Activated CD8-positive, alpha-beta T cell treated with anti-CD3 and anti-CD28 coated beads, Interleukin-2, amount 10 ng/mL, durations not matched to agents 7 days and 5 days (primary cell): ENCODE results near the gene ATP6V1C2. TPM values are rescaled to one million over a fixed set of nuclear protein-coding genes. Genes with fewer than 3 reads are reported as not detected.

Experiments used
- ATAC-seq: fragments of 150-1000 bp; cut with Tn5 transposase; one replicate; pipeline ENCODE4 v1.10.0; 2021; ENCODE audit warnings: moderate library complexity
- CTCF ChIA-PET: fragments of 350-600 bp; sonication (Branson Sonifier 250); formaldehyde crosslinking; loops from one replicate; lab custom pipeline; 2021; ENCODE audit warnings: antibody characterized with exemption; lab: Charles Lee
- POLR2A ChIA-PET: fragments of 350-600 bp; sonication (Branson Sonifier 250); formaldehyde crosslinking; loops from one replicate; lab custom pipeline; 2021; ENCODE audit warnings: antibody characterized with exemption; lab: Charles Lee
- DNase-seq: peaks from one replicate; pipeline ENCODE4 v3.0.0-alpha.2; 2020
- H3K27ac Mint-ChIP-seq: one replicate; pipeline ENCODE4 v1.8.0; 2021; ENCODE audit warnings: mild to moderate bottlenecking, mixed read lengths
- H3K27me3 Mint-ChIP-seq: one replicate; pipeline ENCODE4 v1.8.0; 2021; ENCODE audit warnings: low read depth, mixed read lengths
- H3K36me3 Mint-ChIP-seq: one replicate; pipeline ENCODE4 v1.8.0; 2021; ENCODE audit warnings: low read depth, mixed read lengths
- H3K4me1 Mint-ChIP-seq: one replicate; pipeline ENCODE4 v1.8.0; 2021; ENCODE audit warnings: low read depth, mixed read lengths
- H3K4me3 Mint-ChIP-seq: one replicate; pipeline ENCODE4 v1.8.0; 2021; ENCODE audit warnings: mild to moderate bottlenecking, mixed read lengths
- H3K9me3 Mint-ChIP-seq: one replicate; pipeline ENCODE4 v1.8.0; 2022; ENCODE audit warnings: mixed read lengths; ENCODE audit not compliant: insufficient read depth
- total RNA-seq, 2 experiments: library from RNA; stranded (reverse); gene quantifications; one replicate each; pipeline ENCODE4 v1.2.3, GENCODE V29; 2021

The ATP6V1C2 gene
- total RNA-seq = not detected

- Mint-ChIP-seq H3K9me3 (no peaks in the 10 kb centered on the region), H3K27ac (no peak within 1 kb of the TSS), H3K4me1 (peaks cover 8% of the 10 kb centered on the region), H3K4me3 (no peak within 1 kb of the TSS), H3K27me3 (peaks cover 64% of the 10 kb centered on the region), H3K36me3 (no peaks in the 10 kb centered on the region)
- POLR2A ChIA-PET = no interaction called here
- CTCF ChIA-PET = no interaction called here
- DNase-seq (no peak), ATAC-seq (peak; percentile 66)
Measured at GRCh38 chr2:10721396-10722251, at the start of gene ATP6V1C2. Gene ATP6V1C2, plus strand, starts transcription at chr2:10721630. Its CDS starts 1,220 bp downstream, at chr2:10722850.

- Mint-ChIP-seq H3K27me3 (no peaks in the 10 kb centered on the region), H3K9me3 (no peaks in the 10 kb centered on the region), H3K4me3 (no peak overlapping the region), H3K36me3 (peaks cover 28% of the 10 kb centered on the region), H3K4me1 (peaks cover 23% of the 10 kb centered on the region), H3K27ac (peak overlapping the region; percentile 50)
- peak; percentile 66 for ATAC-seq
- no peak for DNase-seq
- CTCF ChIA-PET = interaction anchor here (0.8 to 2.1 kb wide), 5 partner anchors 11 to 243 kb away, joined by 3 to 10 read pairs (median 3); partner anchors contain the start of gene NOL10
- POLR2A ChIA-PET = interaction anchor here (0.6 to 0.8 kb wide), 2 partner anchors 11 to 14 kb away, joined by 4 to 7 read pairs; partner anchors contain the start of gene NOL10
Measured at GRCh38 chr2:10675131-10675530, 46.3 kb upstream of the ATP6V1C2 start.

- peak; percentile 32 for ATAC-seq
- Mint-ChIP-seq H3K36me3 (peaks cover 34% of the 10 kb centered on the region), H3K4me3 (no peak overlapping the region), H3K27me3 (no peaks in the 10 kb centered on the region), H3K9me3 (no peaks in the 10 kb centered on the region), H3K4me1 (peaks cover 21% of the 10 kb centered on the region), H3K27ac (no peak overlapping the region)
- ChIA-PET CTCF (interaction anchor here (0.7 to 1.8 kb wide), 4 partner anchors 9 to 16 kb away, joined by 3 to 9 read pairs (median 4); partner anchors contain the start of gene NOL10), POLR2A (no interaction called here)
- no peak for DNase-seq
Measured at GRCh38 chr2:10678225-10678624, 43.2 kb upstream of the ATP6V1C2 start.

GRCh38 chr2:10680214-10680613 is 41.2 kb upstream of the ATP6V1C2 start:
- ChIA-PET CTCF (no interaction called here), POLR2A (no interaction called here)
- Mint-ChIP-seq H3K27me3 (no peaks in the 10 kb centered on the region), H3K4me3 (no peak overlapping the region), H3K36me3 (peaks cover 32% of the 10 kb centered on the region), H3K9me3 (no peaks in the 10 kb centered on the region), H3K4me1 (peaks cover 12% of the 10 kb centered on the region), H3K27ac (no peak overlapping the region)
- ATAC-seq (no peak), DNase-seq (no peak)

- peaks cover 32% of the 10 kb centered on the region for H3K36me3 Mint-ChIP-seq
- ATAC-seq (no peak), DNase-seq (no peak)
- H3K27me3 Mint-ChIP-seq = no peaks in the 10 kb centered on the region
- no peaks in the 10 kb centered on the region for H3K9me3 Mint-ChIP-seq
- no peak overlapping the region for H3K4me3 Mint-ChIP-seq
- peaks cover 4% of the 10 kb centered on the region for H3K4me1 Mint-ChIP-seq
- ChIA-PET POLR2A (interaction anchor here (0.7 kb wide), 1 partner anchor 8 kb away, joined by 3 read pairs; no protein-coding TSS in a partner anchor), CTCF (interaction anchor here (0.8 kb wide), 1 partner anchor 272 kb away, joined by 3 read pairs; no protein-coding TSS in a partner anchor)
- H3K27ac Mint-ChIP-seq = no peak overlapping the region
Measured at GRCh38 chr2:10680957-10681356, 40.5 kb upstream of the ATP6V1C2 start.

- no peak overlapping the region for H3K4me3 Mint-ChIP-seq
- H3K27ac Mint-ChIP-seq = no peak overlapping the region
- H3K4me1 Mint-ChIP-seq = peaks cover 9% of the 10 kb centered on the region
- DNase-seq = no peak
- H3K36me3 Mint-ChIP-seq = peaks cover 19% of the 10 kb centered on the region
- ATAC-seq = no peak
- CTCF ChIA-PET = interaction anchor here (1.0 to 2.1 kb wide), 3 partner anchors 9 to 18 kb away, joined by 3 to 9 read pairs (median 5); no protein-coding TSS in a partner anchor
- no peaks in the 10 kb centered on the region for H3K9me3 Mint-ChIP-seq
- H3K27me3 Mint-ChIP-seq = no peaks in the 10 kb centered on the region
- POLR2A ChIA-PET = interaction anchor here (0.6 kb wide), 1 partner anchor 11 kb away, joined by 4 read pairs; no protein-coding TSS in a partner anchor
Measured at GRCh38 chr2:10686176-10686730, 35.2 kb upstream of the ATP6V1C2 start.

- Mint-ChIP-seq H3K4me3 (no peak overlapping the region), H3K9me3 (no peaks in the 10 kb centered on the region), H3K36me3 (peaks cover 6% of the 10 kb centered on the region), H3K4me1 (peaks cover 10% of the 10 kb centered on the region), H3K27ac (no peak overlapping the region), H3K27me3 (no peaks in the 10 kb centered on the region)
- ChIA-PET CTCF (interaction anchor here (1.1 to 2.0 kb wide), 5 partner anchors 11 to 241 kb away, joined by 3 to 10 read pairs (median 5); partner anchors contain the start of gene ODC1), POLR2A (interaction anchor here (0.6 to 1.3 kb wide), 7 partner anchors 8 to 555 kb away, joined by 3 to 7 read pairs (median 4); partner anchors contain the start of genes ODC1 and PDIA6)
- DNase-seq = no peak
- ATAC-seq = peak; percentile 40
Measured at GRCh38 chr2:10688921-10689807, 32.3 kb upstream of the ATP6V1C2 start.

GRCh38 chr2:10691521-10691920 is 29.9 kb upstream of the ATP6V1C2 start:
- Mint-ChIP-seq H3K4me1 (peaks cover 8% of the 10 kb centered on the region), H3K27me3 (no peaks in the 10 kb centered on the region), H3K36me3 (peaks cover 6% of the 10 kb centered on the region), H3K4me3 (no peak overlapping the region), H3K27ac (no peak overlapping the region), H3K9me3 (no peaks in the 10 kb centered on the region)
- CTCF ChIA-PET = no interaction called here
- POLR2A ChIA-PET = no interaction called here
- ATAC-seq = no peak
- DNase-seq = no peak

GRCh38 chr2:10700078-10700803 is 21.2 kb upstream of the ATP6V1C2 start:
- H3K4me1 Mint-ChIP-seq = peaks cover 4% of the 10 kb centered on the region
- H3K4me3 Mint-ChIP-seq = no peak overlapping the region
- CTCF ChIA-PET = no interaction called here
- no peak for DNase-seq
- peaks cover 10% of the 10 kb centered on the region for H3K27me3 Mint-ChIP-seq
- POLR2A ChIA-PET = no interaction called here
- H3K27ac Mint-ChIP-seq = no peak overlapping the region
- H3K36me3 Mint-ChIP-seq = no peaks in the 10 kb centered on the region
- ATAC-seq = no peak
- H3K9me3 Mint-ChIP-seq = no peaks in the 10 kb centered on the region

GRCh38 chr2:10704034-10704594 is 17.3 kb upstream of the ATP6V1C2 start:
- no peak for DNase-seq
- no peak for ATAC-seq
- Mint-ChIP-seq H3K4me1 (peaks cover 4% of the 10 kb centered on the region), H3K27ac (no peak overlapping the region), H3K36me3 (no peaks in the 10 kb centered on the region), H3K9me3 (no peaks in the 10 kb centered on the region), H3K4me3 (no peak overlapping the region), H3K27me3 (peaks cover 29% of the 10 kb centered on the region)
- ChIA-PET CTCF (no interaction called here), POLR2A (no interaction called here)
